ENCODE measurements around the gene PKD2. TPM values are rescaled to one million over a fixed set of nuclear protein-coding genes. Genes with fewer than 3 reads are reported as not detected.

The PKD2 gene
- total and polyA plus RNA-seq, 4 donors, result 8.5 to 71.2 (median 17.1) TPM

- Histone ChIP-seq H3K27ac (ENCODE audit: low read depth in 1 of 2, low read length in 1 of 2) (no peak overlapping the region), H3K36me3 (ENCODE audit: control insufficient read depth in 4 of 4, insufficient read depth in 4 of 4, low read length in 4 of 4) (peaks cover 17 to 61% (median 40%) of the 10 kb centered on the region in 4 donors), H3K9me3 (ENCODE audit: control insufficient read depth in 4 of 4, insufficient read depth in 3 of 4, low read length in 3 of 4) (no peaks in the 10 kb centered on the region), H3K4me3 (no peak overlapping the region), H3K9ac (ENCODE audit: insufficient read depth in 1 of 2, low read length in 2 of 2) (no peak overlapping the region), H3K27me3 (ENCODE audit: control insufficient read depth in 3 of 3, insufficient read depth in 3 of 3, low read length in 2 of 3) (no peaks in the 10 kb centered on the region), H3K4me1 (ENCODE audit: control insufficient read depth in 5 of 5, insufficient read depth in 5 of 5, low read length in 5 of 5) (no peaks in the 10 kb centered on the region)
- no peak for ATAC-seq (ENCODE audit: insufficient read depth, low FRiP score)
- WGBS, 2 donors, result 49 to 75% methylated on average over 1 of the region's 1 CpG
- DNase-seq, result no peak
- TF ChIP-seq CTCF (IDR thresholded peaks at IDR 0.05; ENCODE audit: control extremely low read depth, extremely low read depth), result no peak
These were observed 35.6 kb downstream of the PKD2 start for GRCh38 chr4:88043001-88043400.

GRCh38 chr4:88043586-88044340, 36.3 kb downstream of the PKD2 start:
- Histone ChIP-seq H3K9me3 (ENCODE audit: control insufficient read depth in 4 of 4, insufficient read depth in 3 of 4, low read length in 3 of 4) (no peaks in the 10 kb centered on the region), H3K9ac (ENCODE audit: insufficient read depth in 1 of 2, low read length in 2 of 2) (no peak overlapping the region), H3K4me3 (no peak overlapping the region), H3K27ac (ENCODE audit: low read depth in 1 of 2, low read length in 1 of 2) (no peak overlapping the region), H3K27me3 (ENCODE audit: control insufficient read depth in 3 of 3, insufficient read depth in 3 of 3, low read length in 2 of 3) (no peaks in the 10 kb centered on the region), H3K36me3 (ENCODE audit: control insufficient read depth in 4 of 4, insufficient read depth in 4 of 4, low read length in 4 of 4) (peaks cover 14 to 56% (median 36%) of the 10 kb centered on the region in 4 donors), H3K4me1 (ENCODE audit: control insufficient read depth in 5 of 5, insufficient read depth in 5 of 5, low read length in 5 of 5) (no peaks in the 10 kb centered on the region)
- TF ChIP-seq CTCF (IDR thresholded peaks at IDR 0.05; ENCODE audit: control extremely low read depth, extremely low read depth), result no peak
- WGBS, 2 donors, result 90 to 93% methylated on average over 8 of the region's 8 CpGs
- DNase-seq, result no peak
- ATAC-seq (ENCODE audit: insufficient read depth, low FRiP score), result no peak

- no peak for TF ChIP-seq CTCF (IDR thresholded peaks at IDR 0.05; ENCODE audit: control extremely low read depth, extremely low read depth)
- Histone ChIP-seq H3K27ac (ENCODE audit: low read depth in 1 of 2, low read length in 1 of 2) (no peak overlapping the region), H3K4me3 (no peak overlapping the region), H3K27me3 (ENCODE audit: control insufficient read depth in 3 of 3, insufficient read depth in 3 of 3, low read length in 2 of 3) (no peaks in the 10 kb centered on the region), H3K9ac (ENCODE audit: insufficient read depth in 1 of 2, low read length in 2 of 2) (no peak overlapping the region), H3K9me3 (ENCODE audit: control insufficient read depth in 4 of 4, insufficient read depth in 3 of 4, low read length in 3 of 4) (no peaks in the 10 kb centered on the region), H3K36me3 (ENCODE audit: control insufficient read depth in 4 of 4, insufficient read depth in 4 of 4, low read length in 4 of 4) (peaks cover 14 to 47% (median 31%) of the 10 kb centered on the region in 4 donors), H3K4me1 (ENCODE audit: control insufficient read depth in 5 of 5, insufficient read depth in 5 of 5, low read length in 5 of 5) (no peaks in the 10 kb centered on the region)
- ATAC-seq (ENCODE audit: insufficient read depth, low FRiP score), result no peak
- DNase-seq, result no peak
These were observed 37.6 kb downstream of the PKD2 start for GRCh38 chr4:88045021-88045420.

GRCh38 chr4:88054229-88054628, 46.8 kb downstream of the PKD2 start:
- no peaks in the 10 kb centered on the region for H3K9me3 ChIP-seq (ENCODE audit: control insufficient read depth in 4 of 4, insufficient read depth in 3 of 4, low read length in 3 of 4)
- no peaks in the 10 kb centered on the region for H3K4me1 ChIP-seq (ENCODE audit: control insufficient read depth in 5 of 5, insufficient read depth in 5 of 5, low read length in 5 of 5)
- no peak overlapping the region for H3K27ac ChIP-seq (ENCODE audit: low read depth in 1 of 2, low read length in 1 of 2)
- no peak overlapping the region for H3K4me3 ChIP-seq
- no peaks in the 10 kb centered on the region for H3K27me3 ChIP-seq (ENCODE audit: control insufficient read depth in 3 of 3, insufficient read depth in 3 of 3, low read length in 2 of 3)
- WGBS, 2 donors, result 82 to 90% methylated on average over 4 of the region's 4 CpGs
- DNase-seq (no peak), ATAC-seq (ENCODE audit: insufficient read depth, low FRiP score) (no peak)
- TF ChIP-seq CTCF (IDR thresholded peaks at IDR 0.05; ENCODE audit: control extremely low read depth, extremely low read depth), result no peak
- H3K9ac ChIP-seq (ENCODE audit: insufficient read depth in 1 of 2, low read length in 2 of 2), result no peak overlapping the region
- peaks cover 8 to 40% (median 17%) of the 10 kb centered on the region in 4 donors for H3K36me3 ChIP-seq (ENCODE audit: control insufficient read depth in 4 of 4, insufficient read depth in 4 of 4, low read length in 4 of 4)

All from lung (tissue), 12 donors.